Activated T-helper 1 cell treated with anti-CD3 and anti-CD28 coated beads, Interleukin-2, amount 50 U/mL, for 16 hours (primary cell): ENCODE data around the gene SPACA9.

Experiments
- DNase-seq, 2 donors: peaks; one replicate each; pipeline ENCODE4 v3.0.0-alpha.2; 2020; ENCODE audit warnings: low read depth in 1 of 2, low spot score in 1 of 2

The SPACA9 gene

GRCh38 chr9:132937463-132937901 lies 58.8 kb downstream of the SPACA9 start:
- DNase-seq = no peak

- DNase-seq = no peak
Measured at GRCh38 chr9:132939169-132939568, 60.5 kb downstream of the SPACA9 start.
